ENCODE measurements around the gene PRKN.

DNA sequence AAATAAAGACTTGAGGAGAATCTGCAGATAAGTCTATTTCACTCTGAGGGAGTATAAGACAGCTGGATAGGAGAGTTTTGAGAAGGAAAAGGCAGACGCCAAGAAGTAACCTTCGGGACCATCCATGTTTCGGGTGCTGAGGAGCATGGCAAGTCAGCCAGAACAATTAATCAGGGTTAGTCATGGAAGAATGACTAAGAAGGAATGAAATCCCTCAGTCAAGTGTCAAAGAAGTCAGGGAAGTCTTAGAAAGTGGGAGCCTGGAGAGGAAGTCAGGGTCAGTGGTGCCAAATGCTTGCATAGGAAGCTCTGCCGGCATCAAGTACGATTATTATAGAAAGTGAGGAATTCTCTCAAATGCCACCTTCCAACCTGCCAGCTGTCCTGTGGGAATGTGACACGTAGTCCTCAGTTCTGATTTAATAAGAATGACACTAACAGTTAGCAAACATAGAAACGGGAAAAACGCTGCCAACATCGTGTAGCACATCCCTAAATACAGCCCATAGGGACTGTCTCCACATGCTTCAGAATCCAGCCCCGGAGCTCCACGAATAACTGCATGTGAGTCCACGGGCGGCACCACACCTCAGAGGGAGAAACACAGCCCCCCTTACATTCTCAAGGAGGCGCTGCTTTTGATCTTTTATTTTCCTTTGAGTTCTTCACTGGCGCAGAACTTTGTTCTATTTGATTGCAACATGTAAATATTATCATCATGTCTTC, 602.7 kb downstream of the PRKN start:
- TF ChIP-seq, protein P1, sequence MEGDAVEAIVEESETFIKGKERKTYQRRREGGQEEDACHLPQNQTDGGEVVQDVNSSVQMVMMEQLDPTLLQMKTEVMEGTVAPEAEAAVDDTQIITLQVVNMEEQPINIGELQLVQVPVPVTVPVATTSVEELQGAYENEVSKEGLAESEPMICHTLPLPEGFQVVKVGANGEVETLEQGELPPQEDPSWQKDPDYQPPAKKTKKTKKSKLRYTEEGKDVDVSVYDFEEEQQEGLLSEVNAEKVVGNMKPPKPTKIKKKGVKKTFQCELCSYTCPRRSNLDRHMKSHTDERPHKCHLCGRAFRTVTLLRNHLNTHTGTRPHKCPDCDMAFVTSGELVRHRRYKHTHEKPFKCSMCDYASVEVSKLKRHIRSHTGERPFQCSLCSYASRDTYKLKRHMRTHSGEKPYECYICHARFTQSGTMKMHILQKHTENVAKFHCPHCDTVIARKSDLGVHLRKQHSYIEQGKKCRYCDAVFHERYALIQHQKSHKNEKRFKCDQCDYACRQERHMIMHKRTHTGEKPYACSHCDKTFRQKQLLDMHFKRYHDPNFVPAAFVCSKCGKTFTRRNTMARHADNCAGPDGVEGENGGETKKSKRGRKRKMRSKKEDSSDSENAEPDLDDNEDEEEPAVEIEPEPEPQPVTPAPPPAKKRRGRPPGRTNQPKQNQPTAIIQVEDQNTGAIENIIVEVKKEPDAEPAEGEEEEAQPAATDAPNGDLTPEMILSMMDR (conservative IDR thresholded peaks at IDR 0.05; ENCODE audit: low read depth, low read length): no peak
- TF ChIP-seq EZH2 (IDR thresholded peaks at IDR 0.05; ENCODE audit: borderline replicate concordance, low read depth, low read length, poor library complexity, severe bottlenecking): no peak

Measured in A673 (cell line).